HG03097 (cell line): Measurements from ENCODE around the gene FMNL2.
"Not testable (repeated sequence)": the region's sequence is repeated elsewhere in the genome, so short reads cannot be mapped to it uniquely, and the experiment has no call there.

Experiments used
- ATAC-seq: cut with Tn5 transposase; IDR thresholded peaks from one replicate; pipeline ENCODE4 v1.9.1; 2021; ENCODE audit not compliant: unreplicated experiment, low FRiP score

The FMNL2 gene

DNA sequence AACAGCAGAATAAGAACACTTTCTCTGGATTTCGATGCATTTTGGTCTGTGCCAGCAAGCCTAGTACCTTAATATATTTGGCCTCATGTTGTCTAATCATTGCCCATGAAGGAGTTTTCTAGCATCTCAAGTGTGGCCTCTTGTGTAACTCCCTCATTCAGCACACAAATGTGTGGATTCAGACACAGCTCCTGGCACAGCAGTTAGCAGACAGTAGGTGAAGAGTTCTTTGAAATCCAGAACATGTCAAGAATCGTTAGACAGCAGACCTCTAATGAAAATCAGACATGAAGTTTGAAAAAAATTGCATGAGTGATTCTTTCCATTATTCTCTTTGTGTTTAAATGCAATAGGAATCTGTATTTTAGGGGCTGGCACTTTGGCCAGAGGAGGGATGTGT lies 177.0 kb downstream of the FMNL2 start:
- ATAC-seq, result no peak

GRCh38 chr2:152513029-152513428 lies 178.1 kb downstream of the FMNL2 start:
- ATAC-seq, result no peak

DNA sequence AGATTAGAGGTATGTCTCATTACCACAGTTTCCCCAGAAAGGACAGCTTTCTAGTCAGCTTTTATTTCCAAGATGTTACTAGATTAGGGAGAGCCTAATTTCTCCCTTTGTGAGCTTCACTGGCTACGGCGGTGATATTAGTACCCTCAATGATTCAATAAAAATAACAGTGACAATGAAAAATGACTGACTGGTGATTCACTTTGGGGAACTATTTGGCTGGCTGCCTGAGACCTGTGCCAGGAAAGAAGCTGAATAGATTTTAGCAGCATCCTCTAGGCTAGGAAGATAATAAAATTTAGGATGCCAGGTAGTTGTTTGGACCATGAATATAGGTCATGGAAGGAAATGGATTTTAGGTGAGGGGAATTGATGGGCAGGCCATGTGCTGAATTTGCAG lies 178.7 kb downstream of the FMNL2 start:
- no peak for ATAC-seq

- no peak for ATAC-seq
Measured at GRCh38 chr2:152518034-152518433, 183.1 kb downstream of the FMNL2 start.

GRCh38 chr2:152518641-152519580 lies 183.9 kb downstream of the FMNL2 start:
- ATAC-seq, result no peak

- ATAC-seq, result no peak
Measured at GRCh38 chr2:152519581-152519952, 184.6 kb downstream of the FMNL2 start.

DNA sequence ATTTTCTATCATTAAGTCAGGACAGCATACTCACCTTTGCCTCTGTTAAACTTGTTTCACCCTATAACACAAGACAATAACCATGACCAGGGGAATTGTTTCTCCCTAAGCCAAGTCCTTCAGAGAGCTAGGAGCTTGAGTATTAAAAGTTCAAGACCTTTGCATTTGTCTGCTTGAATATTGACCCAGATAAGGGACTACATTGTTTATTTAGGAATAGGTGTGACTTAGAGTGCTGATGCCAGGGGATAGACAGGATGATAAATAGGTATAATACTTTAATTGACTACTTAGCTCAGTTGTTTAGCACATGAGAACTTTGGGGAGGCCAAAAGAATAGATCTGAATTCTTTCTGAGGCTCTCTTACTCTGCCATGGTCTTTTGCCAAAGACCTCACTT lies 185.8 kb downstream of the FMNL2 start:
- ATAC-seq, result no peak

DNA sequence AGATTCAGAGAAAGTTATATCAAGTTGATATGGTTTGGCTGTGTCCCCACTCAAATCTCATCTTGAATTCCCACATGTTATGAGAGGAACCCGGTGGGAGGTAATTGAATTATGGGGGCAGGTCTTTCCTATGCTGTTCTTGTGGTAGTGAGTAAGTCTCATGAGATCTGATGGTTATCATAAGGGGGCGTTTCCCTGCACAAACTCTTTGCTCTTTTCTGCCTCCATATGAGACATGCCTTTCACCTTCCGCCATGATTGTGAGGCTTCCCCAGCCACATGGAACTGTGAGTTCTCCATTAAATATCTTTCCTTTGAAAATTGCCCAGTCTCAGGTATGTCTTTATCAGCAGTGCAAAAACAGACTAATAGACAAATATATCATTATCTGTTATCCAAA lies 187.5 kb downstream of the FMNL2 start:
- ATAC-seq, result not testable (repeated sequence)

DNA sequence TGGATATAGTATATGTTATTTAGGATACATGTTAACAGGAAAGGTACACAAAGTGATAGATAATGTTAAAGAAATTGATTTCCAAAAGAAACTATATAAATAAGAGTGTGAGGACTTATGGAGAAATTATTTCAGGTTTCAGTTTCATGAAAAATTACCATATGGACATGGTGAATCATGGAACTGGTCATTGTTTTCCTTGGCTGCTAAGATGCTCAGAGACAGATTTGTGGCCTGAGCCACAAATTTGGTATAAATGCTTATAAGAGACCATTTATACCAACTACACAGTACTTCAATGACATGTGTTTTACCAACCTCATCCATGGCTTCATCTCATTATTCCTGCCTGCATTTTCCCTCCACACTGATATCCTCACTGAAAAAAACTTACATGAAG lies 188.1 kb downstream of the FMNL2 start:
- ATAC-seq, result no peak

- ATAC-seq, result no peak
Measured at GRCh38 chr2:152525277-152525838, 190.4 kb downstream of the FMNL2 start.

- ATAC-seq, result no peak
Measured at GRCh38 chr2:152529420-152530115, 194.6 kb downstream of the FMNL2 start.

GRCh38 chr2:152532241-152532640 lies 197.3 kb downstream of the FMNL2 start:
- ATAC-seq, result no peak

GRCh38 chr2:152534460-152535135 lies 199.6 kb downstream of the FMNL2 start:
- ATAC-seq, result no peak

DNA sequence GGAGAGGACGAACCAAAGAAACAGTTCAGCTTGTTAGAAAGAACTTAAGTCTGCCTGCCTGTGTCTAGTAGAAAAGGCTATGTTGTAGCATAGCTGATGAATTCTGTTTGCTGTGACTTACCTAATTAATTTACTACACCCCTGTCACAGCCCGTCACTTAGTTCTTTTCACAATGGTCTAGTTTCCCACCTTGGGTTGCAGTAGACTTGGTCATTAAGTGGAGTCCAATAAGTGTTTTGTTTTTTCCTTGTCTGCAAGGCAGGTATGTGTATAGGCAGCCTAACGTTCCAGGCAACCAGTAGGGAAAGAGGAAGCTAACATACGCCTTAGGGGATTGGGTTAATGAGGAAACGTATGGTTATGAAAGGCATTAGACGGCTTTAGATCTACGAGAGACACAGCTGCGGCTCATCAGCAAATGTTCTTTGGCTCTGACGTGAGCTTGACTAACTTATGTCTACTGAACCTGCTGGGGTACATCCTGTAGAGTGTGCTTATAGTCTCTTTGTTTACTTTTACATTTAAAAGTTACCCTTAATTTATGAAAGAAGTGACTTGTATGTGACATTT lies 202.2 kb downstream of the FMNL2 start:
- no peak for ATAC-seq

DNA sequence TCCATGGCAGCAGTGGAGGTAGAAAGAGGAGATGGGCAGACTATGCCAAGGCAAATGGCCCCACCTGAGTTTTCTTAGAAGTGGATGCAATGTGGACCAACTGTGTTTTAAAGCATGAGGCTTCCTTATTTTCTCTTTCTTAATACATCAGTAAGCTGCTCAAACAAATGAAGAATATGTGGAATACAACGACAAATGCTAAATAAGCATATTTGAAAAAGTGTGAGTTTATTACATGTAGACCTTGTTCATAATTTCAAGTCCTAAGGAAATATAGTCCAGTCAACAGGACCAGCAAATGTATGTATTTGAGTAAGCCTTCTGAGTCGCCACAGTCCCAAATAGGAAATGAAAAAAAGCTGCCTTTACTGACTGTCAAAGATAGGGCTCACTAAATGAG lies 204.4 kb downstream of the FMNL2 start:
- ATAC-seq, result no peak

GRCh38 chr2:152541712-152542111 lies 206.7 kb downstream of the FMNL2 start:
- ATAC-seq, result no peak

- no peak for ATAC-seq
Measured at GRCh38 chr2:152542337-152542994, 207.5 kb downstream of the FMNL2 start.

GRCh38 chr2:152542995-152543481 lies 208.1 kb downstream of the FMNL2 start:
- no peak for ATAC-seq

GRCh38 chr2:152543717-152544116 lies 208.7 kb downstream of the FMNL2 start:
- ATAC-seq, result no peak

DNA sequence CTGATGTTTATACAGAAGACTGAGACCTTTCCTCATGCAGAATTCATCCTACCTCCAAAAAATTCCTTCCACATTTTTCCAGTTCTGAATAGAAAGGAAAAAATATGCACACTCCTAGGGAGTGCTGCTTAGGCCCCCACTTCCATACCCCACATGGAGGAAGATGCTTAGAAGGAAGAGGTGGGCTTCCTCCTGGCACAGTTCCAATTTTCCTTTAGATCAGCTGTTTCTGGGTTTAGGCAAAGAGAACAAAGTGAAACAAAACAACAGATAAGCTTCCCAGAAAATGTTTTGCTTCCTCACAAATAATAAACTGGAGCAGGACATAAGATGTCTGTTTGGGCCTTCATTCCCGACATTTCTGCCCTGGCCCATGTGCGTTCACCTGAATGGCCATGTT lies 209.7 kb downstream of the FMNL2 start:
- ATAC-seq, result no peak
